ENCODE data around the gene BIN1.

The BIN1 gene

DNA sequence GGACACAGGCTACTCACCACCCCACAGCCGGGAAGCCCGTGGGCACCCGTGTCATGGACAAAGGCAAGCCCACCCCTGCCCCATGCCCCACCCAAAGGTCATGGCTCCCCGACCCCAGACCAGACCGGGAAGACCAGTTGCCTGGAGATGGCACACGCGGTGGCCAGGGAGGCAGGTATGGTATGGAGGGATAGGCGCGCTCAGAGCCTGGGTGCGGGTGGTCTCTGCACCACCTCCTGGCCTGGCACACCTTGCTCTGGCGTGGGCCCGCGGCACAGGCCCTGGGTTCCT lies 51.2 kb downstream of the BIN1 start:
- TF ChIP-seq, protein P1, sequence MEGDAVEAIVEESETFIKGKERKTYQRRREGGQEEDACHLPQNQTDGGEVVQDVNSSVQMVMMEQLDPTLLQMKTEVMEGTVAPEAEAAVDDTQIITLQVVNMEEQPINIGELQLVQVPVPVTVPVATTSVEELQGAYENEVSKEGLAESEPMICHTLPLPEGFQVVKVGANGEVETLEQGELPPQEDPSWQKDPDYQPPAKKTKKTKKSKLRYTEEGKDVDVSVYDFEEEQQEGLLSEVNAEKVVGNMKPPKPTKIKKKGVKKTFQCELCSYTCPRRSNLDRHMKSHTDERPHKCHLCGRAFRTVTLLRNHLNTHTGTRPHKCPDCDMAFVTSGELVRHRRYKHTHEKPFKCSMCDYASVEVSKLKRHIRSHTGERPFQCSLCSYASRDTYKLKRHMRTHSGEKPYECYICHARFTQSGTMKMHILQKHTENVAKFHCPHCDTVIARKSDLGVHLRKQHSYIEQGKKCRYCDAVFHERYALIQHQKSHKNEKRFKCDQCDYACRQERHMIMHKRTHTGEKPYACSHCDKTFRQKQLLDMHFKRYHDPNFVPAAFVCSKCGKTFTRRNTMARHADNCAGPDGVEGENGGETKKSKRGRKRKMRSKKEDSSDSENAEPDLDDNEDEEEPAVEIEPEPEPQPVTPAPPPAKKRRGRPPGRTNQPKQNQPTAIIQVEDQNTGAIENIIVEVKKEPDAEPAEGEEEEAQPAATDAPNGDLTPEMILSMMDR (IDR thresholded peaks at IDR 0.05; ENCODE audit: unreplicated experiment in 3 of 3): no peak
- peaks cover 4% of the 10 kb centered on the region for H3K36me3 Mint-ChIP-seq (ENCODE audit: low read depth)
- H3K4me3 Mint-ChIP-seq: no peak overlapping the region
- H3K27me3 Mint-ChIP-seq (ENCODE audit: low read depth): no peaks in the 10 kb centered on the region
- peaks cover 16% of the 10 kb centered on the region for H3K4me1 Mint-ChIP-seq
- no peak overlapping the region for H3K27ac Mint-ChIP-seq
- no peaks in the 10 kb centered on the region for H3K9me3 Mint-ChIP-seq

GRCh38 chr2:127054996-127055785 lies 51.8 kb downstream of the BIN1 start:
- H3K27ac Mint-ChIP-seq: no peak overlapping the region
- TF ChIP-seq, protein P1 (IDR thresholded peaks at IDR 0.05; ENCODE audit: unreplicated experiment in 3 of 3): no peak
- H3K36me3 Mint-ChIP-seq (ENCODE audit: low read depth): peaks cover 4% of the 10 kb centered on the region
- H3K9me3 Mint-ChIP-seq: no peaks in the 10 kb centered on the region
- H3K27me3 Mint-ChIP-seq (ENCODE audit: low read depth): no peaks in the 10 kb centered on the region
- peaks cover 16% of the 10 kb centered on the region for H3K4me1 Mint-ChIP-seq
- H3K4me3 Mint-ChIP-seq: no peak overlapping the region

DNA sequence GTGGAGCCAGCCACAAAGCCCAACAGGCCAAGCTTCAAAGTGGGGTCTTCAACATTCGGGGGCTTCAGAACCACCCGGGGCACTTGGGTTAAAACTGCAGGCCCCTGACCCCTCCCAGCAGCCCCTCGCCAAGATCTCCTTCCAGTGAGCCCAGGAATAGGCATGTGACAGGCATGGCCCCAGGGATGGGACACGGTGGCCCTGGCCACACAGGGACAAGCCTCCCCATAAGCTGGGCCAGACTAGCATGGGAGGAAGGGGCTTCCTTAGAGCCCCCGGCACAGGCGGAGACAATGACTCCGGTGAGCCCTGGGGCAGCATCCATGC lies 52.4 kb downstream of the BIN1 start:
- Mint-ChIP-seq H3K27ac (peak overlapping the region; percentile 66 to 87 (median 79)), H3K9me3 (no peaks in the 10 kb centered on the region), H3K36me3 (ENCODE audit: low read depth) (peaks cover 4% of the 10 kb centered on the region), H3K27me3 (ENCODE audit: low read depth) (no peaks in the 10 kb centered on the region), H3K4me1 (peaks cover 17% of the 10 kb centered on the region), H3K4me3 (no peak overlapping the region)
- TF ChIP-seq, protein P1 (IDR thresholded peaks at IDR 0.05; ENCODE audit: unreplicated experiment in 3 of 3): no peak

DNA sequence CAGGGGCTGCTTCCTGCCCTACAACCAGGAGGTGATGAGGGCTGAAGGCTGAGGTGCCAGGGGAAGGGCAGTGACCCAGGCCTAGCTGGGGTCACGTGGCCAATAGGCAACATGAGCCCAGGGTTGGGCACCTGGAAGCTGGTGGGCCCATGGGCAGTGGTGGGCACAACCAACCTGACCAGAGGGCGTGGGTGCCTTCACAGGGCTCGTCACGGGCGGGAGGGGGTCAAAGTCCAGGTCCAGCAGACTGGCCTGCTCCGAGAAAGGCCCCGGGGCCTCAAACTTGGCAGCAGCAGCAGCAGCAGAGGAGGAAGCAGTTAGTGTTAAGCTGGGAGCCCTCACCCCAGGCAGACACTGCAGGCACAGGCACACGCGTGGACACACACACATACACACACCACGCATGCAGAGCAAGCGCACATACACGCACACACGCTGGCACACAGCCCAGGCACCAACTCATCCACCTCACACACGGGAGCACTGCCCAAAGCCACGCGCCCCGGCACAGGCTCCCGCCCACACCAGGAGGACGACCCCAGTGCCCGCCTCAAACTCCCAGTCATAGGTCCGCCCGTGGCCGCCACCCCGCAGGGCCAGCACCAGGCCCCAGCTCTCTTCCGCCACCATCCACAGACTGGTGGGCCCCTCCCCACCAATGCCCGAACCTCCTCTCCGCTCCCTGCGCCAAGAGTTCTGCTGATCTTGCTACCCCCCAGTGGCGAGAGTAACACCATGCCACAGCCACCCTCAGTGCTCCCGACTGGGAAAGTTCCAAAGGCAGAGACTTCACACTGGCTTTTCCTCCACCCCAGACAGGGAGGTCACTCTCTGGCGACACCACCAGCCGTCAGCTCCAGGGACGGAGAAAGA lies 53.0 kb downstream of the BIN1 start:
- Mint-ChIP-seq H3K9me3 (no peaks in the 10 kb centered on the region), H3K4me1 (peaks cover 18% of the 10 kb centered on the region)

GRCh38 chr2:127052771-127053691 lies 53.9 kb downstream of the BIN1 start:
- Mint-ChIP-seq H3K4me3 (no peak overlapping the region), H3K36me3 (ENCODE audit: low read depth) (peaks cover 4% of the 10 kb centered on the region), H3K27me3 (ENCODE audit: low read depth) (no peaks in the 10 kb centered on the region), H3K27ac (peak overlapping the region in 2 of 3 experiments; percentile 33 to 66), H3K4me1 (peaks cover 16% of the 10 kb centered on the region), H3K9me3 (no peaks in the 10 kb centered on the region)
- TF ChIP-seq, protein P1 (IDR thresholded peaks at IDR 0.05; ENCODE audit: unreplicated experiment in 3 of 3): no peak

More for the DNA sequence above, 53.0 kb downstream of the BIN1 start:
- Mint-ChIP-seq H3K27me3 (ENCODE audit: low read depth) (no peaks in the 10 kb centered on the region), H3K4me3 (no peak overlapping the region), H3K36me3 (ENCODE audit: low read depth) (peaks cover 4% of the 10 kb centered on the region), H3K27ac (peak overlapping the region; percentile 66 to 87 (median 79))
- TF ChIP-seq, protein P1 (IDR thresholded peaks at IDR 0.05; ENCODE audit: unreplicated experiment in 3 of 3): no peak

Measured in nephron (organoid).